Suprapubic skin (tissue), 3 donors: ENCODE measurements around the gene LHFPL3.

ENCODE experiments used
- CTCF ChIP-seq, 2 donors: fragments of 200-600 bp in 1 of 2; fragments of 450-650 bp in 1 of 2; sonication (generic) in 1 of 2; IDR thresholded peaks; one replicate each; pipeline ENCODE4 v1.5.1; 2016 to 2019; ENCODE audit warnings: antibody characterized with exemption in 2 of 2, mild to moderate bottlenecking in 1 of 2, moderate library complexity in 1 of 2
- EP300 ChIP-seq: sonication (generic); formaldehyde crosslinking; IDR thresholded peaks from one replicate; pipeline ENCODE4 v1.6.1; 2017; ENCODE audit warnings: antibody characterized with exemption

GRCh38 chr7:104621321-104621720, 292.9 kb downstream of the LHFPL3 start:
- no peak for TF ChIP-seq CTCF (IDR thresholded peaks at IDR 0.05)
- no peak for TF ChIP-seq EP300
